ENCODE data around the gene ANKRD34B.
A peak's percentile ranks its signal among the peaks of the same experiment; 100 is the strongest.

Gene ANKRD34B

GRCh38 chr5:80569086-80569960 lies 757 bp downstream of the ANKRD34B start:
- peak; percentile 8 for DNase-seq

DNA sequence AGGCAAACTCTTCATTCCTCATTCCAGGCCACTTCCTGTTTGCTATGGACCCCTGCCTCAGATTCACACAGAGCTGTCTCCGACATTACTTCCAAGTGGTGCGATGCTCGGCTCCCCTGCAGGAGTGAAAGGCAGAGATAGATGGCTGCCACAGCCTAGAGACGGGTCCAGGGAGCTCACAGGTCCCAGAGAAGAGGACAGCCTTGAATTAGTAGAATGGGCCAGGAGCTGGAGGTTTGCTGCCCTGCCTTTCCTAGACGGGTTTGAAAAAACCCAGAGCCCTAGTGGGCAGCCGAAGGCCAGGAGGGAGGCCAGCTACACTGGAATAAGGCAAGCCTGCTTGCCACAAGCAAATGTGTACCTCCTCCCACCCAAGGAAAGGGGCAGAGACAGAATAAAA lies 1.8 kb downstream of the ANKRD34B start:
- no peak for DNase-seq

GRCh38 chr5:80566711-80567259 lies 3.3 kb downstream of the ANKRD34B start:
- no peak for DNase-seq

GRCh38 chr5:80565330-80565729 lies 4.8 kb downstream of the ANKRD34B start:
- DNase-seq = no peak

GRCh38 chr5:80559244-80559643 lies 10.8 kb downstream of the ANKRD34B start:
- no peak for DNase-seq

DNA sequence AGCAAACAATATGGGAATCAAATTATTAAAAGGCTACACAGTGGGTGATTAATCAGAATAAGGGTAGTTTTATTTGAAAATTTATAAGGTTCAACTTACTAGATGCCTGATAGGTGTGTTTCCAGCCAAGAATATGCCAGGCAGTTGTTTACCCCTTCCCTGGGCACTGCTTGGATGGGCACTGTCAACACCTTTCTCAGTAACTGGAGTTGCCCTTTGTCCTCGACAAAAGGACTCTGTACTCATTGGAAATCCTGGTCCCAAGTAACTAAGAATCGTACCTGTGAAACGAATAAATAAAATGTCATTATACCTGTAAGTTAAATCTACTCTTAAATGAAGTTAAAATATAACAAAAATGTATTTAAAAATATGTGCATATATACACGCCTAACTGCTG lies 15.0 kb downstream of the ANKRD34B start:
- DNase-seq = no peak

- no peak for DNase-seq
These were observed 15.4 kb downstream of the ANKRD34B start for GRCh38 chr5:80554646-80555045.

DNA sequence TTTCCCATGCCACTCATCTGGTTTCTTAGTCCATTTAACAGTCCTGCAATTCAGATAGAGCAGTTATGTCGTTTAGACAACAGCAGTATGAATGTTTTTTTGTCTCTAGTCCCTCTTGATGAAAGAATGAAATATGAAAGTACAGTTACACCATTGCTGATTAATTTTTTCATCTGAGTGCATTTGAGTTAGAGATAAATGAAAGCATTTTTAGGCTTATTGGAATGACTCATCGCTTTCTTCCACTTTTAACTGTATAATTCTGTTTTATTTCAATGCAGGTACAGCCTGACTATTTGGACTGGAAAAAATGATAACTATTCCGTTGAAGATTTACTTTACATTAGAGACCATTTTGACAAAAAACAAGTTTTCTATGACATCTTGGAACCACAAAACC lies 28.7 kb downstream of the ANKRD34B start:
- DNase-seq = no peak

GRCh38 chr5:80540691-80541090 lies 29.4 kb downstream of the ANKRD34B start:
- no peak for DNase-seq

DNA sequence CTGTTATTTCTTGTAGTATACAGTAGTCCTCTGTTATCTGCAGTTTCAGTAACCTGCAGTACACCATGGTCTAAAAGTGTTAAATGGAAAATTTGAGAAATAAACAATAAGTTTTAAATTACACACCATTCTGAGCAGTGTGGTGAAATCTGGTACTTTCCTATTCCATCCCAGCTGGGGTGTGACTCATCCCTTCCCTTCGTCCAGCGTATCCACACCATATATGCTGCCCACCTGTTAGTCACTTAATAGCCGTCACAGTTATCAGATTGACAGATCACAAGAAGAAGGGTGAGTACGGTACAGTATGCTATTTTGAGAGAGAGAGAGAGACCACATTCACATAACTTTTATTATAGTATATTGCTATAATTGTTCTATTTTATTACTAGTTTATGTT lies 53.3 kb downstream of the ANKRD34B start:
- DNase-seq = no peak

GRCh38 chr5:80509362-80509761 lies 60.7 kb downstream of the ANKRD34B start:
- DNase-seq = no peak

DNA sequence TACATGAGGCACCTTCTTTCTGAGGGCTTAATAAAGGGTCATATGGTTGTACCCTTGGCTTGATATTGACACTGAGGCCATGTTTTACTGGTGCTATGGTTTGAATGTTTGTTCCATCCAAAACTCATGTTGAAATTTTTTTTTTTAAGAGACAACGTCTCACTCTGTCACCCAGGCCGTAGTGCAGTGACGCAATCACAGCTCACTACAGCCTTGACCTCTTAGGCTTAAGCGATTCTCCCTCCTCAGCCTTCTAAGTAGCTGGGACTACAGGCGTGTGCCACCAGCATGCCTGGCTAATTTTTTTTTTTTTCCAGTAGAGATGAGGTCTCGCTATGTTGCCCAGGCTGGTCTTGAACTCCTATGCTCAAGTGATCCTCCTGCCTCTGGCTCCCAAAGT lies 61.2 kb downstream of the ANKRD34B start:
- no peak for DNase-seq

DNA sequence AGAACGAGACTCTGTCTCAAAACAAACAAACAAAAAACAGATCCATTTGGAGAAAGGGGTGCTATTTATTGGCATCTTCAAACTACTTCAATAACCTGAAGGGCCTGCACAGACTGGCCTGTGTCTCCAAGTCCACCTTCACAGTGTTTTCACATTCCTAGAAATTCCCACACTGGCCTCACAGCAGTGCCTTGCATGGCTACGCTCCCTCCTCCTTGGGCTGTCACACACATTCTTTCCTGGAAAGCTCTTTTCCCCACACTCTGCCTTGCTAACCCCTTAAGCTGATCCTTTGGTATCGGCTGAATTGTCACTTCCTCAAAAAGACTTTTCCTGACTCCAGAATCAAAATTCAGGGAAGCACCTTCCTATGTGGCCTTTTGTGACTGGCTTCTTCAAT lies 62.4 kb downstream of the ANKRD34B start:
- no peak for DNase-seq
